GM12874 (cell line): ENCODE measurements around the gene RNF128.

Experiments
- CTCF ChIP-seq: IDR thresholded peaks from 2 replicates; pipeline ENCODE4 v1.5.1; 2011; ENCODE audit warnings: low read depth, mild to moderate bottlenecking, control low read depth, low read length, moderate library complexity; ENCODE audit not compliant: insufficient read depth

The RNF128 gene

GRCh38 chrX:106751407-106751806 lies 24.9 kb downstream of the RNF128 start:
- TF ChIP-seq CTCF: no peak

GRCh38 chrX:106752101-106752678 lies 25.7 kb downstream of the RNF128 start:
- TF ChIP-seq CTCF: no peak

- TF ChIP-seq CTCF: no peak
These were observed 48.5 kb downstream of the RNF128 start for GRCh38 chrX:106774981-106775380.

GRCh38 chrX:106780264-106780663 lies 53.8 kb downstream of the RNF128 start:
- no peak for TF ChIP-seq CTCF

- TF ChIP-seq CTCF: no peak
These were observed 54.3 kb downstream of the RNF128 start for GRCh38 chrX:106780664-106781377.

- TF ChIP-seq CTCF: no peak
These were observed 57.2 kb downstream of the RNF128 start for GRCh38 chrX:106783716-106784115.

- no peak for TF ChIP-seq CTCF
These were observed 65.0 kb downstream of the RNF128 start for GRCh38 chrX:106791495-106791894.
